Spinal cord (tissue), 10 donors: Measurements from ENCODE around the gene ARID4B. TPM values are rescaled to one million over a fixed set of nuclear protein-coding genes. Genes with fewer than 3 reads are reported as not detected.
"Not testable (repeated sequence)": the region's sequence is repeated elsewhere in the genome, so short reads cannot be mapped to it uniquely, and the experiment has no call there.

Source experiments
- DNase-seq, 6 donors: peaks; one replicate each; pipeline versions ENCODE4 v3.0.0 to v3.0.0-alpha.2; 2013 to 2015; ENCODE audit warnings: low spot score in 6 of 6, low read depth in 4 of 6
- H3K27ac ChIP-seq: one replicate; pipeline ENCODE4 v1.5.1; 2013; ENCODE audit warnings: low read depth, low read length, control low read depth
- H3K27me3 ChIP-seq: one replicate; pipeline ENCODE4 v1.6.1; 2013; ENCODE audit warnings: low read length; ENCODE audit not compliant: control insufficient read depth, insufficient read depth
- H3K36me3 ChIP-seq: one replicate; pipeline ENCODE4 v1.6.1; 2013; ENCODE audit warnings: low read length; ENCODE audit not compliant: control insufficient read depth, insufficient read depth
- H3K4me1 ChIP-seq: one replicate; pipeline ENCODE4 v1.6.1; 2013; ENCODE audit warnings: low read length; ENCODE audit not compliant: control insufficient read depth, insufficient read depth
- H3K4me3 ChIP-seq: one replicate; pipeline ENCODE4 v1.5.1; 2013; ENCODE audit warnings: low read depth, low read length, control low read depth
- H3K9me3 ChIP-seq: one replicate; pipeline ENCODE4 v1.6.1; 2013; ENCODE audit warnings: low read length; ENCODE audit not compliant: control insufficient read depth, insufficient read depth
- WGBS: methylation state at CpG from one replicate; pipeline ENCODE4 v1.1.5; 2013; ENCODE audit warnings: missing lambda C conversion rate; ENCODE audit not compliant: insufficient coverage; 5-methylcytosine and 5-hydroxymethylcytosine counted together
- polyA plus RNA-seq, 2 donors: library from polyadenylated mRNA; unstranded; fragments of 120-200 nt; gene quantifications; one replicate each; pipeline ENCODE4 v1.2.1, GENCODE V29; 2013; ENCODE audit not compliant: insufficient read length in 2 of 2
- total RNA-seq, 2 donors: library from RNA; depleted of rRNA in 1 of 2; stranded (reverse); fragments of 120-200 nt in 1 of 2; fragments of >200 nt in 1 of 2; gene quantifications; one replicate each; pipeline versions ENCODE4 v1.2.3 to v1.2.4, GENCODE V29; 2013 to 2014
- donor health status: healthy.

The ARID4B gene
- total and polyA plus RNA-seq, 4 donors, result 30.9 to 68.0 (median 45.2) TPM

- DNase-seq, result no peak
- H3K4me3 ChIP-seq, result no peak overlapping the region
- WGBS, result 100% methylated on average over 1 of the region's 3 CpGs
- H3K4me1 ChIP-seq, result no peaks in the 10 kb centered on the region
- peaks cover 20% of the 10 kb centered on the region for H3K36me3 ChIP-seq
- no peaks in the 10 kb centered on the region for H3K9me3 ChIP-seq
- no peaks in the 10 kb centered on the region for H3K27me3 ChIP-seq
- H3K27ac ChIP-seq, result no peak overlapping the region
Measured at GRCh38 chr1:235221653-235222375, 106.2 kb downstream of the ARID4B start.

- H3K4me3 ChIP-seq, result no peak overlapping the region
- no peaks in the 10 kb centered on the region for H3K27me3 ChIP-seq
- no peaks in the 10 kb centered on the region for H3K9me3 ChIP-seq
- no CpG with 5 or more reads among the region's 1 CpG for WGBS
- H3K36me3 ChIP-seq, result peaks cover 14% of the 10 kb centered on the region
- no peak for DNase-seq
- no peaks in the 10 kb centered on the region for H3K4me1 ChIP-seq
- no peak overlapping the region for H3K27ac ChIP-seq
Measured at GRCh38 chr1:235215453-235215852, 112.5 kb downstream of the ARID4B start.

DNA sequence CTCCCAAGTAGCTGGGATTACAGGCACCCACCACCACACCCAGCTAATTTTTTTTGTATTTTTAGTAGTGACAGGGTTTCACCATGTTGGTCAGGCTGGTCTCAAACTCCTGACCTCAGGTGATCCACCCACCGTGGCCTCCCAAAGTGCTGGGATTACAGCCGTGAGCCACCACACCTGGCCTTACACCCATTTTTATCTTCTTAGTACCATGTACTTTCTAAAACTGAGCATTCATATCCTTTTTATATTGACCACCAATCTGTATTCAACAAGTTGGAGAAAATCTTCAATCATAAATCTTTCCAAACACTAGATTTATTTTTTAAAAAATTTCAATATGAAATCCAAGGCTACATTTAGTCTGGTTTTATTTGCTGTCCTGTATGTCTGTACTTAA, 113.0 kb downstream of the ARID4B start:
- not testable (repeated sequence) for H3K4me3 ChIP-seq
- 100% methylated on average over 2 of the region's 2 CpGs for WGBS

DNA sequence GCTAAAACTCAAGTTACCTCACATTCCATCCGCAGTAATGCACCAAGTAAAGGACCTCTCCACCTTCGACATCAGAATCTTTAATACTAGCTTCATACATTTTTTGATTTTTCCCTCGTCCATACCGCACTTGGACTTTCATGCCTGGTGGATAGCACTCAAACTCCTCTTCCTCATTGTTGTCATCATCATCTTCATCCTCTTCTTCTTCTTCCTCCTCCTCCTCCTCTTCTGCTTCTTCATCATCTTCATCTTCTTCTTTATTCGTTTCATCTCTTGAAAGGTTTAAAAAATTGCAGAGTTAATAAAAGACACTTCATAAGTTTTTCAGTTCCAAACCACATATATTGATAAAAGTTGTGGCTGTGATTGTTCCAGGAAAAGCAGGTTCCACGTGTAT, 114.2 kb downstream of the ARID4B start:
- Histone ChIP-seq H3K27me3 (no peaks in the 10 kb centered on the region), H3K27ac (no peak overlapping the region), H3K9me3 (no peaks in the 10 kb centered on the region), H3K4me1 (no peaks in the 10 kb centered on the region), H3K4me3 (no peak overlapping the region), H3K36me3 (peaks cover 17% of the 10 kb centered on the region)
- no peak for DNase-seq
- 98% methylated on average over 4 of the region's 6 CpGs for WGBS

More for the DNA sequence above, 113.0 kb downstream of the ARID4B start:
- H3K27ac ChIP-seq, DNase-seq, H3K4me1 ChIP-seq, H3K27me3 ChIP-seq, H3K9me3 ChIP-seq: not testable (repeated sequence)
- peaks cover 15% of the 10 kb centered on the region for H3K36me3 ChIP-seq

DNA sequence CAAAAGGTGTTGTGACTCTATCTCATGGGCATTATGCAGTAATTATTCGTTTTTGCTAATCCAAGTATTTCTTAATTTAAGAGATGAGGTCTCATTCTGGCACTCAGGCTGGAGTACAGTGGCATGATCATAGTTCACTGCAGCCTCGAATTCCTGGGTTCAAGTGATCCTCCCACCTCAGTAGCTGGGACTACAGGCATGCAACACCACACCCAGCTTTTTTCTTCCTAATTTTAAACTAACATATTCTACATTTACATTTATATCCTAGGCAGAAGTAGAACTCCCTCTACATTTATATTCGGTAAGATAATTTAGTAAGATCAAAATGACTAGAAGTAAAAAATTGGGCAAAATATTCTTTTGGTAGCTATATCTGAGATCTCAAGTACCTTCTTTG, 116.5 kb downstream of the ARID4B start:
- Histone ChIP-seq H3K4me1 (no peaks in the 10 kb centered on the region), H3K27me3 (no peaks in the 10 kb centered on the region), H3K4me3 (no peak overlapping the region), H3K36me3 (peaks cover 20% of the 10 kb centered on the region), H3K9me3 (no peaks in the 10 kb centered on the region), H3K27ac (no peak overlapping the region)
- DNase-seq, result no peak
- WGBS, result 100% methylated on average over 2 of the region's 3 CpGs

DNA sequence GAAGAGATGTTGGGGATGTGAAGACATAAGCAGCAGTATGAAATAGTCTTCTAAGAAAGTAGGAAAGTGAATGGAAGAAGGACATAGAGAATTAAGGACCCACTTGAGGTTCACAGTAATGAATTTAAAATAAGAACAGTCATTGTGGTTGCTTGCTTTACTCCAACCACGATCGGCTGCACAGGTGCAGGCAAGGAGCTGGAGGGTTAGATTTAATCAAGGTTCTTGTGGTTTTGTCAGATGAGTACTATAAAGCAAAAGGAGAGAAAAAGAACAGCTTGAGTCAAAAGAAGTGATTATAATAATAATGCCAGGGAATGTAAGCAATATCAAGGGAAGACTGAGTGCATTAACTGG, 120.8 kb downstream of the ARID4B start:
- no peaks in the 10 kb centered on the region for H3K4me1 ChIP-seq

GRCh38 chr1:235206533-235207208, 121.3 kb downstream of the ARID4B start:
- Histone ChIP-seq H3K27ac (no peak overlapping the region), H3K4me1 (no peaks in the 10 kb centered on the region)
- 99% methylated on average over 4 of the region's 4 CpGs for WGBS

More for the DNA sequence above, 120.8 kb downstream of the ARID4B start:
- DNase-seq, result no peak
- Histone ChIP-seq H3K27ac (no peak overlapping the region), H3K4me3 (no peak overlapping the region), H3K36me3 (peaks cover 18% of the 10 kb centered on the region), H3K9me3 (no peaks in the 10 kb centered on the region), H3K27me3 (no peaks in the 10 kb centered on the region)
- WGBS, result 95% methylated on average over 2 of the region's 2 CpGs

GRCh38 chr1:235205687-235206086, 122.3 kb downstream of the ARID4B start:
- Histone ChIP-seq H3K27me3 (no peaks in the 10 kb centered on the region), H3K4me1 (no peaks in the 10 kb centered on the region), H3K9me3 (no peaks in the 10 kb centered on the region), H3K4me3 (no peak overlapping the region), H3K36me3 (peaks cover 16% of the 10 kb centered on the region), H3K27ac (no peak overlapping the region)
- 100% methylated on average over 2 of the region's 3 CpGs for WGBS
- no peak for DNase-seq

More at GRCh38 chr1:235206533-235207208, 121.3 kb downstream of the ARID4B start:
- Histone ChIP-seq H3K9me3 (no peaks in the 10 kb centered on the region), H3K4me3 (no peak overlapping the region), H3K36me3 (peaks cover 14% of the 10 kb centered on the region), H3K27me3 (no peaks in the 10 kb centered on the region)
- DNase-seq, result no peak

DNA sequence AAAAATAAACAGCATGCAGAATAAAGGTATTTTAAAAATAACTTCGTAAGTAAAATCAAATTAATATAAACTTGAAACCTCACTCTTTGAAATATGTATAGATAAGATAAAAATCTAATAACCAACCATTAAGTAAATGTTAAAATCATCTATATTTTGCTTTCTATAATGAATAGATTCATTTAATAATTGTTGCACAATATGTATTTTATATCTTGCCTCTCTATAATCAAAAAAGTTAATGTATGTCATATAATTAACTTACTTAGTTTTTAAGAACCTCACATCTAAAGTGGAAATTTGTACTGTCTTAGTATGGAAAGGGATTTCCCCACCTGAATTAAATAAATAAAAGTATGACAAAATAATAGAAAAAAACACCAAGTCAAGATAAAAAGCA, 124.6 kb downstream of the ARID4B start:
- no CpG with 5 or more reads among the region's 1 CpG for WGBS
- no peak for DNase-seq
- H3K27ac ChIP-seq, result no peak overlapping the region

DNA sequence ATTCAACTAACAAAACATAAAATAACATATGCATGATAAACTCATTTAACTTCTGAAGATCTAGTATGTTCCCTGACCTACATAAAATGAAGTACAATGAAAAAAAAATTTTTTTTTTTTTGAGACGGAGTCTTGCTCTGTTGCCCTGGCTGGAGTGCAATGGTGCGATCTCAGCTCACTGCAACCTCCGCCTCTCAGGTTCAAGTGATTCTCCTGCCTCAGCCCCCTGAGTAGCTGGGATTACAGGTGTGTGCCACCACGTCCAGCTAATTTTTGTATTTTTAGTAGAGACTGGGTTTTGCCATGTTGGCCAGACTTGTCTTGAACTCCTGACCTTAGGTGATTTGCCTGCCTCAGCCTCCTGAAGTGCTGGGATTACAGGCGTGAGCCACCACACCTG, 125.5 kb downstream of the ARID4B start:
- WGBS, result 90% methylated on average over 4 of the region's 5 CpGs
- not testable (repeated sequence) for H3K4me1 ChIP-seq

More for the DNA sequence above, 124.6 kb downstream of the ARID4B start:
- Histone ChIP-seq H3K9me3 (no peaks in the 10 kb centered on the region), H3K4me3 (no peak overlapping the region), H3K36me3 (peaks cover 7% of the 10 kb centered on the region), H3K27me3 (no peaks in the 10 kb centered on the region), H3K4me1 (no peaks in the 10 kb centered on the region)

More for the DNA sequence above, 125.5 kb downstream of the ARID4B start:
- H3K27me3 ChIP-seq, H3K27ac ChIP-seq, H3K9me3 ChIP-seq, H3K4me3 ChIP-seq, H3K36me3 ChIP-seq, DNase-seq: not testable (repeated sequence)
